Measurements from ENCODE around the gene SF3B6. TPM values are rescaled to one million over a fixed set of nuclear protein-coding genes. Genes with fewer than 3 reads are reported as not detected.

SF3B6 gene
- total RNA-seq, 2 donors from 2014 or later: 109 to 131 TPM

GRCh38 chr2:24104906-24105305, 28.8 kb upstream of the SF3B6 start:
- Histone ChIP-seq H3K4me3 (ENCODE audit: low read length) (no peak overlapping the region), H3K36me3 (ENCODE audit: control insufficient read depth, insufficient read depth, low read length) (no peaks in the 10 kb centered on the region), H3K9me3 (ENCODE audit: control insufficient read depth, low read length) (no peaks in the 10 kb centered on the region), H3K27me3 (ENCODE audit: control insufficient read depth, insufficient read depth, low read length, poor library complexity, severe bottlenecking) (no peaks in the 10 kb centered on the region), H3K27ac (ENCODE audit: low read depth, low read length) (no peak overlapping the region), H3K4me1 (ENCODE audit: control insufficient read depth, insufficient read depth, low read length) (no peaks in the 10 kb centered on the region), H3K9ac (ENCODE audit: extremely low read depth, low read length, poor library complexity, severe bottlenecking) (no peak overlapping the region)
- Mint-ChIP-seq H3K4me3 (no peak overlapping the region), H3K27me3 (ENCODE audit: insufficient read depth) (peaks cover 4% of the 10 kb centered on the region), H3K4me1 (peaks cover 4% of the 10 kb centered on the region), H3K27ac (no peak overlapping the region), H3K9me3 (peaks cover 19% of the 10 kb centered on the region), H3K36me3 (ENCODE audit: low read depth) (no peaks in the 10 kb centered on the region)
- no peak for DNase-seq
- 86 to 100% methylated on average over 4 of the region's 4 CpGs for WGBS, 2 experiments (ENCODE audit: insufficient coverage in 1 of 2, insufficient read length in 1 of 2)
- TF ChIP-seq CTCF (conservative IDR thresholded peaks at IDR 0.05): no peak

GRCh38 chr2:24104110-24104650, 28.1 kb upstream of the SF3B6 start:
- Mint-ChIP-seq H3K36me3 (ENCODE audit: low read depth) (no peaks in the 10 kb centered on the region), H3K4me3 (no peak overlapping the region), H3K9me3 (peaks cover 19% of the 10 kb centered on the region), H3K27me3 (ENCODE audit: insufficient read depth) (peaks cover 10% of the 10 kb centered on the region), H3K4me1 (peaks cover 4% of the 10 kb centered on the region), H3K27ac (no peak overlapping the region)
- DNase-seq: no peak
- Histone ChIP-seq H3K27me3 (ENCODE audit: control insufficient read depth, insufficient read depth, low read length, poor library complexity, severe bottlenecking) (no peaks in the 10 kb centered on the region), H3K4me3 (ENCODE audit: low read length) (no peak overlapping the region), H3K4me1 (ENCODE audit: control insufficient read depth, insufficient read depth, low read length) (no peaks in the 10 kb centered on the region), H3K36me3 (ENCODE audit: control insufficient read depth, insufficient read depth, low read length) (no peaks in the 10 kb centered on the region), H3K9me3 (ENCODE audit: control insufficient read depth, low read length) (no peaks in the 10 kb centered on the region), H3K9ac (ENCODE audit: extremely low read depth, low read length, poor library complexity, severe bottlenecking) (no peak overlapping the region), H3K27ac (ENCODE audit: low read depth, low read length) (no peak overlapping the region)
- 83 to 85% methylated on average over 5 to 8 of the region's 8 CpGs for WGBS, 2 experiments (ENCODE audit: insufficient coverage in 1 of 2, insufficient read length in 1 of 2)
- TF ChIP-seq CTCF (conservative IDR thresholded peaks at IDR 0.05): no peak

GRCh38 chr2:24102677-24103076, 26.6 kb upstream of the SF3B6 start:
- WGBS, 2 experiments (ENCODE audit: insufficient coverage in 1 of 2, insufficient read length in 1 of 2): 82 to 84% methylated on average over 1 of the region's 1 CpG
- Histone ChIP-seq H3K4me3 (ENCODE audit: low read length) (no peak overlapping the region), H3K27me3 (ENCODE audit: control insufficient read depth, insufficient read depth, low read length, poor library complexity, severe bottlenecking) (no peaks in the 10 kb centered on the region), H3K9ac (ENCODE audit: extremely low read depth, low read length, poor library complexity, severe bottlenecking) (no peak overlapping the region), H3K4me1 (ENCODE audit: control insufficient read depth, insufficient read depth, low read length) (no peaks in the 10 kb centered on the region), H3K9me3 (ENCODE audit: control insufficient read depth, low read length) (no peaks in the 10 kb centered on the region), H3K36me3 (ENCODE audit: control insufficient read depth, insufficient read depth, low read length) (no peaks in the 10 kb centered on the region), H3K27ac (ENCODE audit: low read depth, low read length) (no peak overlapping the region)
- no peak overlapping the region for H3K4me3 Mint-ChIP-seq
- peaks cover 19% of the 10 kb centered on the region for H3K27me3 Mint-ChIP-seq (ENCODE audit: insufficient read depth)
- no peak overlapping the region for H3K27ac Mint-ChIP-seq
- no peak for DNase-seq
- peaks cover 4% of the 10 kb centered on the region for H3K4me1 Mint-ChIP-seq
- TF ChIP-seq CTCF (conservative IDR thresholded peaks at IDR 0.05): no peak
- H3K9me3 Mint-ChIP-seq: peaks cover 17% of the 10 kb centered on the region
- no peaks in the 10 kb centered on the region for H3K36me3 Mint-ChIP-seq (ENCODE audit: low read depth)
